ENCODE data around the gene CA7.
A peak's percentile ranks its signal among the peaks of the same experiment; 100 is the strongest.

Gene CA7

DNA sequence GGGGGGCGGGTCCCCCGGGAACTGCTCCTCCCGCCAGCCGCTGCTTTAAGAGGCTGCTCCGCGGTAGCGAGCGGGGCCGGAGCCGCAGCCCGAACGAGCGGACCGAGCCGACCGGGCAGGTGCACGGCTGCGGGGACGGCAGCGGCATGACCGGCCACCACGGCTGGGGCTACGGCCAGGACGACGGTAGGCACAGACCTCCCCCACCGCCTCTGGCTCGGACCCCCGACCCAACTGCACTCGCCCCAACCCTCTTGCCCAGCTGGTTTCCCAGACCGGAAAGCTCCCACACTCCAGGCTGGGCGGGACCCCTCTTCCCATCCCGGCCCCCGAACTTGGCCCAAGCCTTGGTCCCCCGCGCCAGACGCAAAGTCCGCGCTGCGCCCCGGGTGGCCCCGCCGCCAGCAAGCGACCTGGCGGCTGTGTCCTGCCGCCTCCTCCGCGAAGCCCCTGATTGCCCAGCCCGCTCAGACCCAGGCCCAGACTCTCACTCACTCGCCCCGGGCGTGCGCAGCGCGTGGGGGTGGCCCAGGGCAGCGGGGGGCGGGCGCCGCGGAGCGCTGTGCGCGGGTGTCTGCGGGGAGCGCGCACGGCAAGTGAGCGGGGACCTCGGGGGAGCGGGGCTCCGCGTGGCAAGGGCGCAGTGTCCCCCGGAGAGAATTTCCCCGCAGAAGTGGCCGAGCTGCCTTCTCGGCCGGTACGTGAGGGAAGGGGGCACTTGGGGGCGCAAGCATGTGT lies at the start of gene CA7:
CA7 (plus strand) TSS at position 73 of the 738 bp plus-strand sequence; CDS start at position 147, 74 bp downstream.
- DNase-seq (ENCODE audit: low read depth): no peak

DNA sequence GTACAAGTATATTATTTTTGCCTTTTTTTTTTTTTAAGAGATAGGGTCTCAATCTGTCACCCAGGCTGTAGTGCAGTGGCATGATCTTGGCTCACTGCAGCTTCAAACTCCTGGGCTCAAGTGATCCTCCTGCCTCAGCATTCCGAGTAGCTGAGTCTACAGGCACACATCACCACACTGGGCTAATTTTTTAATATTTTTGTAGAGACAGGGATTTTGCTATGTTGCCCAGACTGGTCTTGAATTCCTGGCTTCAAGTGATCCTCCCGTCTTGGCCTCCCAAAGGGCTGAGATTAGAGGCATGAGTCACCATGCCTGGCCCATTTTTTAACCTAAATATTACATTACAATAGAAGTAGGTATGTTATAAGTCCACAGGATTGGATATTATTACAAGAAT lies 46.1 kb upstream of the CA7 start:
- DNase-seq (ENCODE audit: low read depth): no peak

DNA sequence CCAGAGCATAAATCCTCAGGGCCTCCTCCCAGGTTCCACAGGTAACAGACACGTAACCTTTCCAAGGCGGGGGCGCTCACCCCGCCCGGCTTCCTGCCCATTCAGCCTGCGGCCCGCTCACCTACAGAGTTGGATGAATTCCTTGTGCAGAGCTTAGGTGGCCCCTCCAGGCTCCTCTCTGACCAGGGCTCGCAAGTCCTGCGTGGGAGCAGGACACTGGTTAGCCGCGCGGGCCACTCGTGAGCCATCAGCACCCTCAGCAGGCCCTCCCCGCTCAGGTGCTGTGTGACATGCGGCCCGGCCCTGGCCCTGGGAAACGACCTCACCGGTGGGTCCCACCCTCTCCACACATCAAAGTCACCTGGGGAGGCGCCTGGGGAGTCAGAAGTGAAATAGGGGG lies 43.4 kb upstream of the CA7 start:
- DNase-seq (ENCODE audit: low read depth): no peak

DNA sequence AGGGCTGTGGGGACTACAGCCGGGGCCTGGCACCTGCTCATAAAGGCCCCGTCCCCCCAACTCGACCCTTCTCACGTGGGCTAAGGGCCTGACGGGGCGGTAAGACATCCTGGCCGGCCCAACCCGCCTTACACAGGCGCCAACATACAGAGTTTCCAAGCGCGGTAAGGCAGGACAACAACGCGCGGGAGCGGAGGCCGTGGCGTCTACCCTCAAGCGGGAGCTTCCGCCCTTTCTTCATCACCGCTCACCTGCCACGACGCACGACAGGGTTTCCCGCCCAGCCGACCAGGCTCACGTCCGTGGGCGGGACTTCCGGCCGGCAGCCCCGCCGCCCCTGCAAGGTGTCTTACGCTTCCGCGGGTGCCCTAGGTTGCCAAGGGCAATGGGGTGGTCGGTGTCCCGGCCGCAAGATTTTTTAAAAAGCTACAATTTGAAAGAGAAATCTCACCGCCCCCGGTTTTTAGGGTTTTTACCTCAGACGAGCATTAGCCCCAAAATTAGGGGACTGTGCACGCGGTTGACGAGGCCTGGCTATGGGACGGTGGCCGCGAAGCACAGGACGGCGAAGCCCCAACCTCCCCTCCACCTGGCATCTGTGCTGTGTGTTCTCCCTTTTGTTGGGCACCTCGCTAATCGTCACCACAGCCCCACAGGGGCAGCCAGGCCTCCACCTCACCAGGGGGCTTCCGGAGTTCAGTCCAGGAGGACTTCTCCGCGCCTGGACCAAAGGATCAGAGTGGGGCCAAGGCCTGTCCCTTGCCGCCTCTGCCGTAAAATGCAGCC lies 42.7 kb upstream of the CA7 start, which contains the start of gene TERB1:
TERB1 (minus strand) TSS at position 265 of the 786 bp plus-strand sequence. CDS start 4,786 bp downstream, outside the sequence.
- DNase-seq (ENCODE audit: low read depth): no peak

DNA sequence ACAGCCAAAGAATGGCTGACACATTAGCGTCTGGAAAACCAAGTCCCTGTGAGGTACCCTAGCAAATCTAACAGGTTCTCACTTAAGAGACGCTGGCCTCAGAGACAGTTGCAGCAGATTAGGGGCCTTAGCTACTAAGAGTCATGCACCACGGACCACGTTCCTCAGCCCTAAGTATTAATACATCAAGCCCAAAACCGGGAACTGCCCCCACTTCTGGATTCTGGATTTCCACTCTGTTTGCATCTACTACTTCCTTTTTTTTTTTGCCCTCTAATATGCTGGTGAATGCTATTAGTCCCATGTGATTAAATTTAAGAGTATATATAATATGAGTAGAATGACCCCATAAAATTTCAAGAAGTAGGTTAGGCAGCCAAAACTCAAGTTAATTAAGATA lies 42.1 kb upstream of the CA7 start:
- DNase-seq (ENCODE audit: low read depth): no peak

DNA sequence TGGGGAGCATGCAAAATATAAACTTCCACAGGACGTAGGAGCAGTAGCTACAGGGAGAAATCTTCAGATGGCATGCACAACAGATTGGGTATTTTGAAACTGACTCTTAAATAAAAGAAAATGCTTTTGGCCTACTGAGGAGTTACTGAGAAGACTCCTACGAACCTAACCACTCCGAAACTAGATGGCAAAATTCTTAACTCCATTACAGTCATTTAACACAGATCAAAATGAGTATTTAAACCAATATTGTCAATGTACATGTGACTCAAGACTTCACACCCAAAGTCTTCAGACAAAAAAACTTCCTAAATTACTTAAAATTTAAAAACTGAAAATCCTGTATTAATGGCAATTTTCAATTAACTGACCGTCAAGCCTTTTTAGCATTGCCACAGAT lies 34.4 kb upstream of the CA7 start:
- no peak for DNase-seq (ENCODE audit: low read depth)

DNA sequence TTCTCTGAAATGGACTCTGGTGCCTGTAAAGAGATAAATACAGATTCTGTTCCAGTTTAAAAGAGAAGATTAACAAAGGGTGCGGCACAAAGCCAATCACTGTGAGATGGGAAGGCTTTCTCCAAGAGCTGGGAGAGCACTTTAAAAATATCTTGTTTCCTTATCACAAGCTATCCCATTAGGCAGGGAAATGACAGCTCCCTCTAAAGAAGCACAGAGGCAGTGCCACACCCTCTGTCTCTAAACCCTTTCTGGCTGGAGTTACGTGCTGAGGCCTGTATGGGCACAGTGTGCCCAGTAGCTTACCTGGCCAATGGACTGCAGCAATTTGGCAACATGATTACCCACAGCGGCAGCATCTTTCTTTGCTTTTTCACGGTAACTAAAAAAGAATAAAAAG lies 33.8 kb upstream of the CA7 start:
- no peak for DNase-seq (ENCODE audit: low read depth)

DNA sequence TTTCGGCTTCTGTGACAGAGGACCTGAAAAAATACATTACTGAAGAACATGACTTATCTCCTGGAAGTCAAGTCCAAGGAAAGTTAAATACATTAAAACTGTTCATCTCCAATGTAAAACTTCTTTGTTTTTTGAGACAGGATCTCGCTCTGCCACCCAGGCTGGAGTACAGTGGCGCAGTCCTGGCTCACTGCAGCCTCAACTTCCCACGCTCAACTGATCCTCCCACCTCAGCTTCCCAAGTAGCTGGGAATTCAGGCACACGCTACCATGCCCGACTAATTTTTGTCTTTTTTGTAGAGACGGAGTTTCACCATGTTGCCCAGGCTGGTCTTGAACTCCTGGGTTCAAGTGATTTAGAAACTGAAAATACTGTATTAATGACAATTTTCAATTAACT lies 33.2 kb upstream of the CA7 start:
- no peak for DNase-seq (ENCODE audit: low read depth)

DNA sequence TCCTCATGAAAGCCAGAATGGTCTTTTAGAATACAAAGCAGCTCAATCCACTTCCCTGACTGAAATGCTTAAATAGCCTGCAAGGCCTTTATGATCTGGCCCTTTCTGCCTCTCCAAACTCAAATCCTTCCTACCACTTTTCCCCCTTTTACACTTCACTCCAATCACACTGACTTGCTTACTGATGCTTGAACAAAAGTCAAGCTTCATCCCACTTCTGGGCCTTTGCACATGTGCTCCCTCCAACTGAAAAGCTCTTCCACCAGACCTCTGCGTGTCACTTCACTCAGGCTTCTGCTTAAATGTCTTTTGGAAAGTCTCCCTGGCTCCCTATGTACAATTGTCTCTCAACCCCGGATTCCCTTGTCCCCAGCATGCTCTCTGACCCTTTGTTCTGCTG lies 29.5 kb upstream of the CA7 start:
- DNase-seq (ENCODE audit: low read depth): no peak

DNA sequence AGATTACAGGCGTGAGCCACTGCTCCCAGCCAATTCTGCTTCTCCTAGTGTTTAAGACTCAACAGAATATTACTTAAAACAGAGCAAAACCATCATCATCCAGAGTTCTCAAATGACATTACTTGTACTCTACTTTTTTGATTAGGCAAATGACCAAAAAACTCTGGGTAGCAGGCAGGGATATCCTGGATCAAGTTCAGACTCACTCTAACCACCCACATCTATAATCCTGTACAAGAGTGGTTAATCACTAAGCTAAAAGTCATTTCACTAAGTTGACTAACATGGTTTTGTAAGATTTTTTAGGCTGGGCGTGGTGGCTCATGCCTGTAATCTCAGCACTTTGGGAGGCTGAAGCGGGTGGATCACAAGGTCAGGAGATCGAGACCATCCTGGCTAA lies 20.2 kb upstream of the CA7 start:
- no peak for DNase-seq (ENCODE audit: low read depth)

DNA sequence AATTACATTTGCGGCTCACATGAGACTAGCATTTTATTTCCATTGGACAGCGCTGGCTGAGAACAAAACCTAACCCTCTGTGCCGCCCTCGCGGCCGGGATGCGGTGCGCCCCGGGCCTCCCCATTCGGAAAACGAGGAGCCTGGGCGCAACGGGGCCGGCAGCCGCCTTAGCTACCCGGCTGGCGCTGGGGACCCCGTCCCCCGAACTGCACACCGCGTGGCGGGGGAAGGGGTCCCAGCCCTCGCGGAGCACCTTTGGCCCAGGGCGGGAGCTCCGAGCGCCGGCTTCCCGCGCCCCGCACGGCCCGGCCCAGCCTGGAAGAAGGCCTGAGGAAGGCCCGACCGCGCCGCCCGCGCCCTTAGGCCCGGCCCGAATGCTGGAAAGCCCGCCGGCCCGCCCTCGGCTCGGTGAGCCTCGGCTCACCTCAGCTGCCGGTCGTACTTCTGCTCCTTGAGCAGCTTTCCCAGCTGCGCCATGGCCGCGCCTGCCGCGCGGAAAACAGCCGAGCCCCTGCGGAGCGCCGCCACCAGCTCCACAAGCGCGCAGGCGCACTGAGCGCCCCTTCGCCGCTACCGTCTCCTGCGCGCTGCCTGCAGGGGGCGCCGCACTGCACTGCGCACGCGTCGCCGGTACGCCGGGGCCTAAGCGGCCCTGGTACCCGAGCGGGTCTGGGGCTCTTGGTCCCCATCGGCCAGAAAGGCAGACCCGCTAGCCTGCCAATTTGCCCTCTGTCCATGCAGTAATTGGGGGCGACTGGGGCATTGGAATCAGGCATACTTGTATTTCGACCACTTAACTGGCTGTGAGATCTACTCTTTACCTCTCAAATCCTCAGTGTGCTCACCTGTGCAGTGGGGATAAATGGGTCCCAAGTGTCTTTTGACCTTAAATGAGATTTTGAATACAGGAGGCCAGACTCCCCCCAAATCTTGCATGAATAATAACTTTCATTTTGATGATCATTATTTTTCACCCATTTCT lies 13.5 kb upstream of the CA7 start, which contains the start of gene NAE1:
NAE1 (minus strand) TSS at position 555 of the 983 bp plus-strand sequence; CDS start at position 478, 77 bp downstream.
- DNase-seq (ENCODE audit: low read depth): peak; percentile 84

DNA sequence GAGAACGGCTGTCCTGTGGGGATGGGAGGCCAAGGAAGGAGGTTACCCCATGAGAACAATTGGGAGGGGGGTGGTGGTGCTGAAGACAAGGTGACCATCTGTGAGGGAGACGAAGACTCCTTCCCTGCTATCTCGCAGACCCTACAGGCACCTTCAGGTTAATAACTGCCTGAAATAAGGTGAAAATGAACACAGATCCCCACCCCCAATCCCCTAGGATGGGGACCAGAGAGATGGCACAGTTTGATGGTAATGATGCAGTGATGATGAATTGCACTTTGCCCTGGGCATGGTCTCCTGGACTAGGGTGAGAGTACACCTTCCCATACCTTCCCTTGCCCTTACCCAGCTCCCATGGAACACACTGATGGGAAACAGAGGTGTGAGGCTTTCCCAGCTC lies 12.0 kb upstream of the CA7 start:
- no peak for DNase-seq (ENCODE audit: low read depth)

DNA sequence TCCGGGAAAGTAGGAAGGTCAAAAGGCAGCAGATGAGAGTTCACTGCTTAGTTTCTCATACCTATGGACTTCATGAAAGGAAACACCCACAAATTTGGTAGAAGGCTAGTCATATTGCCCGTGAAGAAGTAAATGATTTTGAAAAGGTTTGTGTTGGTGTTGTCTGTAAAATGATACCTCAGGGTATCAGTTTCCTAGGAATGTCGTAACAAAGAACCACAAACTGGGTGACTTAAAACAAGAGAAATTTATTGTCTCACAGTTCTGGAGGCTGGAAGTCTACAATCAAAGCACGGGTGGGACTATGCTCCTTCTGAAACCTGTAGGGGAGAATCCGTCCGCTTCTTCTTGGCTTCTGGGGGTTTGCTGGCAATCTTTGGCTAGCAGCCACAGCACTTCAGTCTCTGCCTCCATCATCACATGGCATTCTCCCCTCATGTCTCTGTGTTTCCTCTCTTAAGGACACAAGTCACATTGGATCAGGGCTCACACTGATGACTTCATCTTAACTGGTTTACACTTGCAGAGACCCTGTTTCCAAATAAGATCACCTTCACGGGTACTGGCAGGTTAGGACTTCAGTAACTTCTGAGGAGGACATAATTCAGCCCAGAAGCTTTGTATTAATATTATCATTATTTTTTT lies 11.4 kb upstream of the CA7 start:
- DNase-seq (ENCODE audit: low read depth): no peak

DNA sequence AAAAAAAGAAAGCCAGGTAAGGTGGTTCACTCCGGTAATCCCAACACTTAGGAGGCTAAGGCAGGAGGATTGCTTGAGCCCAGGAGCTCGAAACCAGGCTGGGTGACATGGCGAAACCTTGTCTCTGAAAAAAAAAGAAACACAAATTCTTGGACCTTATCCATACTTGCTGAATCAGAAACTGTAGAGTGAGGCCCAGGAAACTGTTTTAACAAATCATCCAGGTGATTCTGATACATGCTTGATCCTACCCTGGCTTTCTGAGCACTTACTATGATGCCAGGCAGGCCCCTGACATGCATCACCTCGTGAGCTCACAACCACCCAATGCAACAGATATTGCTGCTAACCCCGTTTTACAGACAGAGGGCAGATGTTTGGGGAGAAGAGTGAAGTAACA lies 9.5 kb upstream of the CA7 start:
- DNase-seq (ENCODE audit: low read depth): no peak

DNA sequence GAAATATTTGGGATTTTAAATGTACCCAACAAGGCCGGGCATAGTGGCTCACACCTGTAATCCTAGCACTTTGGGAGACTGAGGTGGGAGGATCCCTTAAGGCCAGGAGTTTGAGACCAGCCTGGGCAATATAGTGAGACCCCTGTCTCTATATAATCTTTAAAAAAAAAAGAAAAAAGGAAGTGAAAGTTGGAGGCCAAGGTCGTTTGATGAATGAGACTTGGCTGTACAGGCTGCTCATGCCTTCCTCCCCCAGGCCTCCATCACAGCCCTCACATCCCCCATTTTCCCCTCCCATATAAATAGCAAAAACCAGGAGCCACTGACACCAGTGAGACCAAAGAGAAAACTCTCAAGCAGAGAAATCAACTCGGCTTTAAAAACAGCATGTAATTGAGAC lies 3.3 kb upstream of the CA7 start:
- DNase-seq (ENCODE audit: low read depth): no peak

DNA sequence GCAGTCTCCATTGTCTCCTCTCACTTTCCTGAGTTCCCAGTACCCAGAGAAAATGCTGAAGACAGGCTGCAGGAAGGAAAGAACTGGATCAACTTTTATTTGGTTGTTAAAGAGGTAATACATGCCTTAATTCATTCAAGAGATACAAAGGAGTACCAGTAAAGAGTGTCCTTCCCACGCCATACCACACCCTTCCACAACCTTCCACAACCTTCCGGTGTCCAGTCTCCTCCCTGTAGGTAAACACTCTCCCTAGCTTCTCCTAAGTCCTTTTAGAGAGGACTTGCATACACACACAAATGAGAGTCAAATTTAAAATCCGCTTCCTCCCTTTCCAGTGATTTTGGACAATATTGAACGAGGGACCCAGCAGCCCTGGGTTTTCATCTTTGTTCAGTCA lies 2.8 kb upstream of the CA7 start:
- DNase-seq (ENCODE audit: low read depth): no peak

DNA sequence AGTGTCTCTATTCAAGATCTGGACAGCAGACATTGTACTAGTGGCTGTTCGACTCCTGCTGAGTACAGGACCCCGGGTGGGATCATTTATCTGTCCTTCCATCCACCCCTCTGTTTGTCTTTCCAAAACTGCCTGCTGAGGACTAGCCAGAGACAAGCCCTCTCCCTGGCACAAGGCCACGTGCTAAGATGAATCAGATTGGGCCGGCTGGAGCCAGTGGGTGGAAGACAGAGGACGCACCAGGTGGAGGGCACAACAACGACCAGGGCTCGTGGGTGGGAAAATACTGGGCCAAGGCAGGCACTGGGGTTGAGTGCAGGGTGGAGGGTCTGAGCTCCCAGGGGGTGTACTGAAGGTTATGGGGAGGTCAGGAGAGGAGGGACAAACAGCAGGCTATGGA lies 1.4 kb upstream of the CA7 start:
- no peak for DNase-seq (ENCODE audit: low read depth)

DNA sequence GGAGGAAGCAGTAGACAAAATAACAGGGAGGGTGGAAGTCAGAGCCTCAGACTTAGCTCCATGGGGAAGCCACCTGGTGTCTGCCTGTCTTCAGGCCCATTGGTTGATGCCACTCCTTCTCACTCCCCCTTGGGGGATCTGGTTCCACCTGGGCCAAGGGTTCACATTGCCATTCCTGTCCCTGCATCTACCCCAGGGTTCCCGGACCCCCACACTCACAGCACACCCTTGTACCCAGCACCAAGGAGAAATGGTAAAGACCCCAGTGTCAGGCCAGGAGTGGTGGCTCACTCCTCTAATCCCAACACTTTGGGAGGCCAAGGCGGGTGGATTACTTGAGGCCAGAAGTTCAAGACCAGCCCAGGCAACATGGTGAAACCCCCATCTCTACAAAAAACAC lies 1.0 kb upstream of the CA7 start:
- no peak for DNase-seq (ENCODE audit: low read depth)

DNA sequence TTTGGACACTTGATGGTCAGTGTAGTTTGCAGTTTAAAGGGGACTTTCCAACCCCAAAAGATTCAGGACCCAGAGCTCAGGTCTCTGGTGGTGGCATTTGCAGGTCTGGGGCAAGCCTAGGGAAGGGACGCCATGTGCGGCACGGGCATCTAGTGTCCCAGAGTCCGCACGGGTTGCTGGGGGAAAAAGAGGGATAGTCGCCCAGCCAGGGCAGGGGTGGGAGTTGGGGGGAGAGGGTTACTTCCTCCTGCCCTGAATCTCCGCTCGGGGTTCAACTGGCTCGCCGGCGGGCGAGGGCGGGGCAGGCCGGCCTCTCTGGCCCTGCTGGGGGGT lies 239 bp upstream of the CA7 start:
- no peak for DNase-seq (ENCODE audit: low read depth)

DNA sequence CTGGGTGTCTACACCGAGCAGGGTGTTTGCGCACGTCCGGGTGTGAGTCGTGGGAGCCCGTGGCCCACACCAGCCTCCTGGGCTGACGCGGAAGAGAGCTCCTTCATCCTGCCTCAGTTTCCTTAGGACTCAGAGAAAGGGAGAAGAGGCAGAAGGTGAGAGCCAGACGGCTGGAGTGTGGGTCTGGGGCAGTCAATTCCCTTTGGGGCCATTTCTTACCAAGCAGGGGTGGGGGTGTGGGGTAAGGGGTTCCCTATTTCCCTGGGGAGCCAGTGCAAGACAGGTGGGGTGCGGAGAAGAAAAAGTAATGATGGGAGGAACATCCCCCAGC lies 831 bp downstream of the CA7 start:
- no peak for DNase-seq (ENCODE audit: low read depth)

DNA sequence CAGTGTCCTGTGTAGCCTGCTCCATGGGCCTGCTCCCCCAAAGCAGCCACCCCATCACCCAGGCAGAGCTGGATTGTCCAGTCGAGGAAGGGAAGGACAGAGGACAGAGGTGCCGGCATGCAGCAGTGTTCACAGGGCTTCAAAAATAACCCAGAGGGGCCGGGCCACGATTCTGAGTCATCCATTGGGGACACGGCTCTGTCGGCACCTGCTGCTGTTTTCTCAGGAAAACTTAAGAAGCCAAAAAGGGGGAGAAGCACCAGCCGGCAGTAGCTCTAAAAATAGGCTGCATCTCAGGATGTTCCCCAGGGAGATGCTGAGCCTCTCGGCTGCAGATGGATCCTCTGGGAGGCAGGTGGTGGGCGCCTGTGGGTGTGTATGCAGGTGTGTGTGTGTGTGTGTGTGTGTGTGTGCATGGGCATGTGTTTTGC lies 1.6 kb downstream of the CA7 start:
- no peak for DNase-seq (ENCODE audit: low read depth)

DNA sequence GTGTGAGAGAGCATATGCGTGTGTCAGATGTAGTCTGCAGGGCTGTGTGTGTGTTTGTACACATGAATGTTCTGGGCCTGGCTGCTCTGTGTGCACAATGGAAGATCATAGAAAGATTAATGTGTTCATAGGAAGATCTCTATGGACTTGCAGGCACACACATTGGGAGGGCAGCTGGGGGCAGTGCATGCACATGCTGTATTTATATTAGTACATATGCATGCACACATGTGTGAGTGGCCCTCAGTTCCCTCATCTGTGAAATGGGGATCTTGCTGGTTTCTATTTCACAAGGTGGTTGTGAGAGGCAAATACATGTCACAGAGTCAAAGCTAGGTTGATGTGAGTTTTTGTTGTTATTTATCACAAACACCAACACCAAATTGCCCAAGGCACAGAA lies 2.1 kb downstream of the CA7 start:
- no peak for DNase-seq (ENCODE audit: low read depth)
